ENCODE measurements around the gene KLK13. TPM values are rescaled to one million over a fixed set of nuclear protein-coding genes. Genes with fewer than 3 reads are reported as not detected.

Gene KLK13
- total and polyA plus RNA-seq, 7 experiments from 2014 or later, result not detected

GRCh38 chr19:51098365-51099046 lies 33.6 kb upstream of the KLK13 start:
- peaks cover 3 to 25% (median 12%) of the 10 kb centered on the region in 5 donors for H3K36me3 Mint-ChIP-seq
- no peak overlapping the region for H3K27ac Mint-ChIP-seq
- H3K36me3 ChIP-seq (ENCODE audit: control insufficient read depth in 2 of 3, insufficient read depth in 3 of 3, low read length in 3 of 3), result peaks cover 0 to 45% (median 0%) of the 10 kb centered on the region in 3 experiments
- intact Hi-C loops (cut with micrococcal nuclease), result loop anchor here in 1 of 2 donors (5.0 kb wide), 2 partner anchors 34 to 604 kb away; no protein-coding TSS in a partner anchor
- no peak overlapping the region for H3K4me3 ChIP-seq (ENCODE audit: low read length)
- H3K4me1 Mint-ChIP-seq, result peaks cover 23 to 50% (median 37%) of the 10 kb centered on the region in 7 donors
- CTCF ChIA-PET, result no interaction called here
- POLR2A ChIA-PET, result no interaction called here
- H3K9me3 Mint-ChIP-seq, result no peaks in the 10 kb centered on the region
- H3K4me3 Mint-ChIP-seq, result peak overlapping the region in 6 of 10 donors; percentile 14 to 73 (median 54)
- H3K27me3 Mint-ChIP-seq, result no peaks in the 10 kb centered on the region
- H3K9me3 ChIP-seq (ENCODE audit: control insufficient read depth in 2 of 3, low read length in 3 of 3), result no peaks in the 10 kb centered on the region
- peak overlapping the region; percentile 70 for H3K27ac ChIP-seq (ENCODE audit: low read depth, low read length)
- peaks cover 5 to 17% of the 10 kb centered on the region in 2 donors for H3K4me1 ChIP-seq (ENCODE audit: control insufficient read depth in 2 of 2, insufficient read depth in 2 of 2, low read length in 2 of 2)
- no peaks in the 10 kb centered on the region for H3K27me3 ChIP-seq (ENCODE audit: control insufficient read depth in 2 of 2, insufficient read depth in 2 of 2, low read length in 2 of 2)
- DNase-seq (peak in 6 of 9 donors; percentile 9 to 56 (median 37)), ATAC-seq (peak; percentile 89)

- Mint-ChIP-seq H3K4me1 (peaks cover 23 to 43% (median 32%) of the 10 kb centered on the region in 7 donors), H3K9me3 (no peaks in the 10 kb centered on the region), H3K36me3 (peaks cover 2 to 19% (median 10%) of the 10 kb centered on the region in 5 donors), H3K27me3 (no peaks in the 10 kb centered on the region), H3K4me3 (peak overlapping the region in 4 of 10 donors; percentile 13 to 73 (median 34)), H3K27ac (peak overlapping the region in 1 of 9 donors; percentile 41)
- H3K27me3 ChIP-seq (ENCODE audit: control insufficient read depth in 2 of 2, insufficient read depth in 2 of 2, low read length in 2 of 2), result no peaks in the 10 kb centered on the region
- ChIA-PET POLR2A (no interaction called here), CTCF (interaction anchor here (1.8 kb wide), 1 partner anchor 34 kb away, joined by 4 read pairs; no protein-coding TSS in a partner anchor)
- intact Hi-C loops (cut with micrococcal nuclease), result loop anchor here (1.0 to 5.0 kb wide), 6 partner anchors 11 to 605 kb away; partner anchors contain the start of gene CTU1 (in 1 of the 2)
- no peak for ATAC-seq
- no peak for DNase-seq
- no peak overlapping the region for H3K4me3 ChIP-seq (ENCODE audit: low read length)
- H3K27ac ChIP-seq (ENCODE audit: low read depth, low read length), result no peak overlapping the region
- peaks cover 0 to 39% (median 0%) of the 10 kb centered on the region in 3 experiments for H3K36me3 ChIP-seq (ENCODE audit: control insufficient read depth in 2 of 3, insufficient read depth in 3 of 3, low read length in 3 of 3)
- no peaks in the 10 kb centered on the region for H3K9me3 ChIP-seq (ENCODE audit: control insufficient read depth in 2 of 3, low read length in 3 of 3)
- peaks cover 5 to 17% of the 10 kb centered on the region in 2 donors for H3K4me1 ChIP-seq (ENCODE audit: control insufficient read depth in 2 of 2, insufficient read depth in 2 of 2, low read length in 2 of 2)
Observed at GRCh38 chr19:51097796-51098195, 32.9 kb upstream of the KLK13 start.

GRCh38 chr19:51097166-51097738 lies 32.4 kb upstream of the KLK13 start:
- H3K4me1 Mint-ChIP-seq, result peaks cover 19 to 42% (median 26%) of the 10 kb centered on the region in 7 donors
- peak; percentile 20 to 75 (median 44) for DNase-seq
- peaks cover 0 to 17% (median 7%) of the 10 kb centered on the region in 5 donors for H3K36me3 Mint-ChIP-seq
- ChIA-PET POLR2A (interaction anchor here (0.6 to 1.1 kb wide), 4 partner anchors 17 to 39 kb away, joined by 3 to 4 read pairs (median 4); no protein-coding TSS in a partner anchor), CTCF (interaction anchor here (1.1 to 1.8 kb wide), 5 partner anchors 9 to 80 kb away, joined by 3 to 7 read pairs (median 4); no protein-coding TSS in a partner anchor)
- H3K27me3 Mint-ChIP-seq, result no peaks in the 10 kb centered on the region
- H3K27me3 ChIP-seq (ENCODE audit: control insufficient read depth in 2 of 2, insufficient read depth in 2 of 2, low read length in 2 of 2), result no peaks in the 10 kb centered on the region
- peak overlapping the region; percentile 28 for H3K27ac ChIP-seq (ENCODE audit: low read depth, low read length)
- H3K9me3 ChIP-seq (ENCODE audit: control insufficient read depth in 2 of 3, low read length in 3 of 3), result no peaks in the 10 kb centered on the region
- H3K27ac Mint-ChIP-seq, result peak overlapping the region in 5 of 9 donors; percentile 23 to 66 (median 36)
- H3K9me3 Mint-ChIP-seq, result no peaks in the 10 kb centered on the region
- no peak overlapping the region for H3K4me3 ChIP-seq (ENCODE audit: low read length)
- intact Hi-C loops (cut with micrococcal nuclease), result loop anchor here (1.0 to 5.0 kb wide), 6 partner anchors 11 to 605 kb away; partner anchors contain the start of gene CTU1 (in 1 of the 2)
- ATAC-seq, result peak; percentile 57
- peaks cover 0 to 33% (median 0%) of the 10 kb centered on the region in 3 experiments for H3K36me3 ChIP-seq (ENCODE audit: control insufficient read depth in 2 of 3, insufficient read depth in 3 of 3, low read length in 3 of 3)
- H3K4me1 ChIP-seq (ENCODE audit: control insufficient read depth in 2 of 2, insufficient read depth in 2 of 2, low read length in 2 of 2), result peaks cover 5 to 17% of the 10 kb centered on the region in 2 donors
- H3K4me3 Mint-ChIP-seq, result peak overlapping the region in 6 of 10 donors; percentile 2 to 56 (median 30)

GRCh38 chr19:51096473-51097165 lies 31.7 kb upstream of the KLK13 start:
- intact Hi-C loops (cut with micrococcal nuclease), result loop anchor here (1.0 to 5.0 kb wide), 7 partner anchors 12 to 606 kb away; partner anchors contain the start of gene CTU1 (in 1 of the 2)
- Mint-ChIP-seq H3K9me3 (no peaks in the 10 kb centered on the region), H3K4me3 (peak overlapping the region in 5 of 10 donors; percentile 1 to 56 (median 24)), H3K27ac (peak overlapping the region in 7 of 9 donors; percentile 23 to 71 (median 36)), H3K4me1 (peaks cover 19 to 39% (median 23%) of the 10 kb centered on the region in 7 donors), H3K27me3 (no peaks in the 10 kb centered on the region), H3K36me3 (peaks cover 0 to 17% (median 7%) of the 10 kb centered on the region in 5 donors)
- POLR2A ChIA-PET, result interaction anchor here (0.6 to 1.1 kb wide), 4 partner anchors 18 to 40 kb away, joined by 3 to 4 read pairs (median 4); no protein-coding TSS in a partner anchor
- H3K27me3 ChIP-seq (ENCODE audit: control insufficient read depth in 2 of 2, insufficient read depth in 2 of 2, low read length in 2 of 2), result no peaks in the 10 kb centered on the region
- peak overlapping the region; percentile 28 for H3K27ac ChIP-seq (ENCODE audit: low read depth, low read length)
- H3K36me3 ChIP-seq (ENCODE audit: control insufficient read depth in 2 of 3, insufficient read depth in 3 of 3, low read length in 3 of 3), result peaks cover 0 to 29% (median 0%) of the 10 kb centered on the region in 3 experiments
- ATAC-seq, result no peak
- CTCF ChIA-PET, result interaction anchor here (0.7 to 1.8 kb wide), 8 partner anchors 9 to 80 kb away, joined by 3 to 7 read pairs (median 4); no protein-coding TSS in a partner anchor
- peaks cover 5 to 17% of the 10 kb centered on the region in 2 donors for H3K4me1 ChIP-seq (ENCODE audit: control insufficient read depth in 2 of 2, insufficient read depth in 2 of 2, low read length in 2 of 2)
- H3K9me3 ChIP-seq (ENCODE audit: control insufficient read depth in 2 of 3, low read length in 3 of 3), result no peaks in the 10 kb centered on the region
- no peak overlapping the region for H3K4me3 ChIP-seq (ENCODE audit: low read length)
- DNase-seq, result no peak

GRCh38 chr19:51094696-51095279 lies 29.9 kb upstream of the KLK13 start:
- DNase-seq (peak in 2 of 9 donors; percentile 15 to 41), ATAC-seq (no peak)
- H3K4me3 Mint-ChIP-seq, result no peak overlapping the region
- ChIA-PET POLR2A (no interaction called here), CTCF (interaction anchor here (0.7 to 1.3 kb wide), 2 partner anchors 53 to 77 kb away, joined by 3 to 4 read pairs; no protein-coding TSS in a partner anchor)
- H3K27me3 Mint-ChIP-seq, result no peaks in the 10 kb centered on the region
- Histone ChIP-seq H3K27ac (ENCODE audit: low read depth, low read length) (no peak overlapping the region), H3K4me1 (ENCODE audit: control insufficient read depth in 2 of 2, insufficient read depth in 2 of 2, low read length in 2 of 2) (peaks cover 5 to 17% of the 10 kb centered on the region in 2 donors), H3K4me3 (ENCODE audit: low read length) (no peak overlapping the region), H3K27me3 (ENCODE audit: control insufficient read depth in 2 of 2, insufficient read depth in 2 of 2, low read length in 2 of 2) (no peaks in the 10 kb centered on the region), H3K9me3 (ENCODE audit: control insufficient read depth in 2 of 3, low read length in 3 of 3) (no peaks in the 10 kb centered on the region), H3K36me3 (ENCODE audit: control insufficient read depth in 2 of 3, insufficient read depth in 3 of 3, low read length in 3 of 3) (peaks cover 0 to 16% (median 0%) of the 10 kb centered on the region in 3 experiments)
- H3K36me3 Mint-ChIP-seq, result peaks cover 0 to 16% (median 7%) of the 10 kb centered on the region in 5 donors
- no peaks in the 10 kb centered on the region for H3K9me3 Mint-ChIP-seq
- peak overlapping the region in 1 of 9 donors; percentile 37 for H3K27ac Mint-ChIP-seq
- intact Hi-C loops (cut with micrococcal nuclease), result loop anchor here in 1 of 2 donors (5.0 kb wide), 2 partner anchors 38 to 608 kb away; no protein-coding TSS in a partner anchor
- peaks cover 15 to 32% (median 18%) of the 10 kb centered on the region in 7 donors for H3K4me1 Mint-ChIP-seq

Measured in naive thymus-derived CD4-positive, alpha-beta T cell (primary cell).